ENCODE results near the gene OR2F1.
"Not testable (repeated sequence)": the region's sequence is repeated elsewhere in the genome, so short reads cannot be mapped to it uniquely, and the experiment has no call there.

Gene OR2F1

GRCh38 chr7:144006029-144006691 is 51.5 kb downstream of the OR2F1 start:
- no peak overlapping the region for H3K4me3 ChIP-seq (ENCODE audit: low read depth, low read length)
- TF ChIP-seq CTCF (IDR thresholded peaks at IDR 0.05; ENCODE audit: low read depth, low read length, missing control alignments): no peak
- DNase-seq (ENCODE audit: low read depth): no peak

GRCh38 chr7:144006692-144007042 is 52.0 kb downstream of the OR2F1 start:
- H3K4me3 ChIP-seq (ENCODE audit: low read depth, low read length): no peak overlapping the region
- DNase-seq (ENCODE audit: low read depth): no peak
- no peak for TF ChIP-seq CTCF (IDR thresholded peaks at IDR 0.05; ENCODE audit: low read depth, low read length, missing control alignments)

GRCh38 chr7:144009361-144009760 is 54.7 kb downstream of the OR2F1 start:
- H3K4me3 ChIP-seq (ENCODE audit: low read depth, low read length): no peak overlapping the region
- TF ChIP-seq CTCF (IDR thresholded peaks at IDR 0.05; ENCODE audit: low read depth, low read length, missing control alignments): no peak
- no peak for DNase-seq (ENCODE audit: low read depth)

- DNase-seq (ENCODE audit: low read depth); H3K4me3 ChIP-seq (ENCODE audit: low read depth, low read length): not testable (repeated sequence)
Measured at GRCh38 chr7:144010061-144010460, 55.4 kb downstream of the OR2F1 start.

- not testable (repeated sequence) for DNase-seq (ENCODE audit: low read depth); H3K4me3 ChIP-seq (ENCODE audit: low read depth, low read length)
Measured at GRCh38 chr7:144010821-144011220, 56.2 kb downstream of the OR2F1 start.

GRCh38 chr7:144011458-144012230 is 57.0 kb downstream of the OR2F1 start:
- no peak overlapping the region for H3K4me3 ChIP-seq (ENCODE audit: low read depth, low read length)
- DNase-seq (ENCODE audit: low read depth): no peak
- TF ChIP-seq CTCF (IDR thresholded peaks at IDR 0.05; ENCODE audit: low read depth, low read length, missing control alignments): no peak
